ENCODE results near the gene AKAP13.

GRCh38 chr15:85397151-85397550 lies 16.7 kb downstream of the AKAP13 start:
- TF ChIP-seq CTCF (IDR thresholded peaks at IDR 0.05) (no peak), POLR2A (IDR thresholded peaks at IDR 0.05) (no peak)

All from uterus (tissue), 2 donors.